GM08714 (cell line): ENCODE results near the gene TEK.
"Not testable (repeated sequence)": the region's sequence is repeated elsewhere in the genome, so short reads cannot be mapped to it uniquely, and the experiment has no call there.

Source experiments
- H3K4me3 ChIP-seq: fragments of 200-500 bp; sonication (Bioruptor generic); 2 replicates; pipeline ENCODE4 v1.5.1; 2014; ENCODE audit warnings: mild to moderate bottlenecking, low read length, inconsistent platforms
- ZNF274 ChIP-seq: IDR thresholded peaks from 2 replicates; pipeline ENCODE4 v1.6.1; 2012; ENCODE audit warnings: mild to moderate bottlenecking, low read depth, low read length

TEK gene

GRCh38 chr9:27204578-27204977 is 95.6 kb downstream of the TEK start:
- TF ChIP-seq ZNF274 = no peak

GRCh38 chr9:27205198-27205597 is 96.2 kb downstream of the TEK start:
- TF ChIP-seq ZNF274 = no peak

More at GRCh38 chr9:27204578-27204977, 95.6 kb downstream of the TEK start:
- no peak overlapping the region for H3K4me3 ChIP-seq

GRCh38 chr9:27206041-27206440 is 97.0 kb downstream of the TEK start:
- TF ChIP-seq ZNF274 = no peak
- no peak overlapping the region for H3K4me3 ChIP-seq

More at GRCh38 chr9:27205198-27205597, 96.2 kb downstream of the TEK start:
- H3K4me3 ChIP-seq = no peak overlapping the region

- no peak for TF ChIP-seq ZNF274
- no peak overlapping the region for H3K4me3 ChIP-seq
Observed at GRCh38 chr9:27209034-27209433, 100.0 kb downstream of the TEK start.

GRCh38 chr9:27210588-27210987 is 101.6 kb downstream of the TEK start:
- H3K4me3 ChIP-seq = no peak overlapping the region
- no peak for TF ChIP-seq ZNF274

- no peak for TF ChIP-seq ZNF274
Observed at GRCh38 chr9:27212191-27212590, 103.2 kb downstream of the TEK start.

GRCh38 chr9:27212621-27213020 is 103.6 kb downstream of the TEK start:
- H3K4me3 ChIP-seq = no peak overlapping the region
- TF ChIP-seq ZNF274 = no peak

More at GRCh38 chr9:27212191-27212590, 103.2 kb downstream of the TEK start:
- H3K4me3 ChIP-seq = no peak overlapping the region

GRCh38 chr9:27227192-27227591 is 118.2 kb downstream of the TEK start:
- no peak for TF ChIP-seq ZNF274
- no peak overlapping the region for H3K4me3 ChIP-seq

- H3K4me3 ChIP-seq = not testable (repeated sequence)
Observed at GRCh38 chr9:27239648-27240047, 130.6 kb downstream of the TEK start.

- no peak overlapping the region for H3K4me3 ChIP-seq
- TF ChIP-seq ZNF274 = no peak
Observed at GRCh38 chr9:27247756-27248155, 138.7 kb downstream of the TEK start.

GRCh38 chr9:27248702-27249101 is 139.7 kb downstream of the TEK start:
- TF ChIP-seq ZNF274 = no peak

GRCh38 chr9:27258662-27259061 is 149.6 kb downstream of the TEK start:
- TF ChIP-seq ZNF274 = no peak
- no peak overlapping the region for H3K4me3 ChIP-seq

More at GRCh38 chr9:27248702-27249101, 139.7 kb downstream of the TEK start:
- H3K4me3 ChIP-seq = no peak overlapping the region

GRCh38 chr9:27260789-27261516 is 151.9 kb downstream of the TEK start:
- TF ChIP-seq ZNF274 = no peak
- no peak overlapping the region for H3K4me3 ChIP-seq

GRCh38 chr9:27261517-27262211 is 152.6 kb downstream of the TEK start:
- no peak for TF ChIP-seq ZNF274
- no peak overlapping the region for H3K4me3 ChIP-seq

GRCh38 chr9:27272103-27272502 is 163.1 kb downstream of the TEK start:
- no peak overlapping the region for H3K4me3 ChIP-seq
- no peak for TF ChIP-seq ZNF274
